GM23338 (cell line): ENCODE measurements around the gene OTUB2. TPM values are rescaled to one million over a fixed set of nuclear protein-coding genes. Genes with fewer than 3 reads are reported as not detected.

Experiments
- ATAC-seq: fragments of 200-7000 bp; cut with Tn5 transposase; 3 replicates; pipeline ENCODE4 v1.9.1; 2020
- DNase-seq: peaks from one replicate; pipeline ENCODE4 v3.0.0-alpha.2; 2015; ENCODE audit warnings: low spot score
- H2AFZ ChIP-seq: fragments of 200-600 bp; sonication (generic); 2 replicates; pipeline ENCODE4 v1.8.0; 2016; ENCODE audit warnings: antibody characterized with exemption, mild to moderate bottlenecking, moderate library complexity
- H3F3A ChIP-seq: fragments of 200-600 bp; sonication (generic); replicated peaks from 2 replicates; pipeline ENCODE4 v1.8.0; 2017; ENCODE audit warnings: antibody characterized with exemption, mixed run types, low read depth
- H3K27ac ChIP-seq: fragments of 200-600 bp; sonication (generic); 2 replicates; pipeline ENCODE4 v1.6.1; 2016; ENCODE audit warnings: low read depth
- H3K27me3 ChIP-seq: fragments of 200-600 bp; sonication (generic); 2 replicates; pipeline ENCODE4 v1.8.0; 2016; ENCODE audit warnings: mild to moderate bottlenecking, mixed run types, moderate library complexity; ENCODE audit not compliant: insufficient read depth
- H3K36me3 ChIP-seq: fragments of 200-600 bp; sonication (generic); 2 replicates; pipeline ENCODE4 v1.8.0; 2016; ENCODE audit warnings: mild to moderate bottlenecking; ENCODE audit not compliant: insufficient read depth
- H3K4me1 ChIP-seq: fragments of 200-600 bp; sonication (generic); 2 replicates; pipeline ENCODE4 v1.8.0; 2016; ENCODE audit warnings: mild to moderate bottlenecking, moderate library complexity; ENCODE audit not compliant: insufficient read depth
- H3K4me2 ChIP-seq: fragments of 200-600 bp; sonication (generic); 2 replicates; pipeline ENCODE4 v1.7.1; 2017; ENCODE audit warnings: mixed run types
- H3K4me3 ChIP-seq: fragments of 200-600 bp; sonication (generic); 2 replicates; pipeline ENCODE4 v1.6.1; 2016; ENCODE audit warnings: mixed run types
- H3K79me2 ChIP-seq: fragments of 200-600 bp; sonication (generic); replicated peaks from 2 replicates; pipeline ENCODE4 v1.8.0; 2017; ENCODE audit warnings: mild to moderate bottlenecking; ENCODE audit not compliant: insufficient read depth
- H3K9me2 ChIP-seq: fragments of 200-600 bp; sonication (generic); 2 replicates; pipeline ENCODE4 v1.8.0; 2017; ENCODE audit not compliant: insufficient read depth
- H4K20me1 ChIP-seq: fragments of 200-600 bp; sonication (generic); replicated peaks from 2 replicates; pipeline ENCODE4 v1.8.0; 2017; ENCODE audit warnings: mild to moderate bottlenecking; ENCODE audit not compliant: insufficient read depth
- H3K27ac Mint-ChIP-seq: 2 replicates; pipeline ENCODE4 v1.8.0; 2020; ENCODE audit warnings: inconsistent platforms, mild to moderate bottlenecking, moderate library complexity, mixed read lengths
- H3K27me3 Mint-ChIP-seq: 3 replicates; pipeline ENCODE4 v1.8.0; 2022; ENCODE audit warnings: low read depth, mild to moderate bottlenecking, moderate library complexity, mixed read lengths, inconsistent platforms; ENCODE audit not compliant: insufficient read depth, poor library complexity
- H3K36me3 Mint-ChIP-seq: 3 replicates; pipeline ENCODE4 v1.8.0; 2021; ENCODE audit warnings: low read depth, mild to moderate bottlenecking, inconsistent platforms, moderate library complexity, mixed read lengths
- H3K4me1 Mint-ChIP-seq: 3 replicates; pipeline ENCODE4 v1.8.0; 2020; ENCODE audit warnings: mild to moderate bottlenecking, inconsistent platforms, mixed read lengths
- H3K4me3 Mint-ChIP-seq: 3 replicates; pipeline ENCODE4 v1.8.0; 2021; ENCODE audit warnings: moderate library complexity, mild to moderate bottlenecking, inconsistent platforms, mixed read lengths
- H3K9me3 Mint-ChIP-seq: 3 replicates; pipeline ENCODE4 v1.8.0; 2020; ENCODE audit warnings: moderate library complexity, mild to moderate bottlenecking, inconsistent platforms, mixed read lengths
- CREB1 ChIP-seq: fragments of 250-450 bp; sonication (Bioruptor Pico); IDR thresholded peaks from 2 replicates; pipeline ENCODE4 v1.5.0; 2020; ENCODE audit warnings: low read depth, mild to moderate bottlenecking, moderate library complexity
- POLR2AphosphoS5 ChIP-seq: IDR thresholded peaks from 2 replicates; pipeline ENCODE4 v1.6.1; 2016; ENCODE audit warnings: antibody characterized with exemption, low read depth
- polyA plus RNA-seq: library from polyadenylated mRNA; unstranded; fragments of >200 nt; fragmentation: Nextera tagmentation; extraction: Ambion mirVana; gene quantifications from 2 replicates; pipeline ENCODE4 v1.2.1, GENCODE V29; 2016
- total RNA-seq: library from RNA; depleted of rRNA; stranded (reverse); fragments of >200 nt; shearing (Covaris generic); gene quantifications from 2 replicates; pipeline ENCODE4 v1.2.3, GENCODE V29; 2014
- TF ChIP-seq, protein P1 (sequence below): IDR thresholded peaks from one replicate; pipeline ENCODE4 v1.6.1; 2018; ENCODE audit warnings: antibody characterized with exemption; ENCODE audit not compliant: unreplicated experiment
- TF ChIP-seq, protein P2 (sequence below), 2 experiments: fragments of 200-600 bp in 1 of 2; sonication (generic) in 1 of 2; conservative IDR thresholded peaks; 2 replicates each; pipeline versions ENCODE4 v1.5.1 to v1.6.1; 2016 to 2017; ENCODE audit warnings: antibody characterized with exemption in 2 of 2, low read depth in 2 of 2, mild to moderate bottlenecking in 2 of 2, moderate library complexity in 1 of 2

OTUB2 gene
- total and polyA plus RNA-seq, 2 experiments from 2014 or later = 2.1 to 4.1 TPM

DNA sequence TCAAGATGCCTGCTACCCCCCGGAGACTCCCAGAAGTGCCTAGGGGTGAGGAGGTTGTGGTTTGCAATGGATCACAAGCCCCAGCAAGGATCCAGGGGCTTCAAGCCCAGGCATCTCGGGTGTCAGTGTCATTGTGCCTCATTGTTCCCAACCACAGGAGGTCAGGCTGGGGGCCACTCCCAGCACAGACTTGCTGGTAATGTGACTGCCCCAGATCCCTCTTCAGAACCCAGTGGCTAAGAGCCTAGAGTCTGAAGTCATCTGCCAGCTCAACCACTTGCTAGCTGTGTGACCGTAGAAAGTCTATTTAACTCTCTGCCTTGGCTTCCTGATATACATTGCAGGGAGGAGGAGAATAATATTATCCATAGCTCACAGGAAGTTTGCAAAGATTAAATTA, 42.1 kb upstream of the OTUB2 start:
- H3K36me3 Mint-ChIP-seq = no peaks in the 10 kb centered on the region
- H3K9me3 Mint-ChIP-seq = no peaks in the 10 kb centered on the region
- DNase-seq (peak; percentile 25), ATAC-seq (peak; percentile 26)
- H3K4me2 ChIP-seq = no peak overlapping the region
- no peaks in the 10 kb centered on the region for H3K9me2 ChIP-seq
- H4K20me1 ChIP-seq = no peaks in the 10 kb centered on the region
- no peak overlapping the region for H3K4me3 ChIP-seq
- H3K4me1 Mint-ChIP-seq = peaks cover 14% of the 10 kb centered on the region
- no peaks in the 10 kb centered on the region for H3K4me1 ChIP-seq
- peaks cover 3% of the 10 kb centered on the region for H3K27me3 Mint-ChIP-seq
- H3K27me3 ChIP-seq = no peaks in the 10 kb centered on the region
- no peaks in the 10 kb centered on the region for H3K36me3 ChIP-seq
- no peak overlapping the region for H3K27ac Mint-ChIP-seq
- no peak overlapping the region for H3K4me3 Mint-ChIP-seq
- no peaks in the 10 kb centered on the region for H3K79me2 ChIP-seq
- no peak for TF ChIP-seq CREB1 (CRISPR knock-in tag)
- TF ChIP-seq, protein P1, sequence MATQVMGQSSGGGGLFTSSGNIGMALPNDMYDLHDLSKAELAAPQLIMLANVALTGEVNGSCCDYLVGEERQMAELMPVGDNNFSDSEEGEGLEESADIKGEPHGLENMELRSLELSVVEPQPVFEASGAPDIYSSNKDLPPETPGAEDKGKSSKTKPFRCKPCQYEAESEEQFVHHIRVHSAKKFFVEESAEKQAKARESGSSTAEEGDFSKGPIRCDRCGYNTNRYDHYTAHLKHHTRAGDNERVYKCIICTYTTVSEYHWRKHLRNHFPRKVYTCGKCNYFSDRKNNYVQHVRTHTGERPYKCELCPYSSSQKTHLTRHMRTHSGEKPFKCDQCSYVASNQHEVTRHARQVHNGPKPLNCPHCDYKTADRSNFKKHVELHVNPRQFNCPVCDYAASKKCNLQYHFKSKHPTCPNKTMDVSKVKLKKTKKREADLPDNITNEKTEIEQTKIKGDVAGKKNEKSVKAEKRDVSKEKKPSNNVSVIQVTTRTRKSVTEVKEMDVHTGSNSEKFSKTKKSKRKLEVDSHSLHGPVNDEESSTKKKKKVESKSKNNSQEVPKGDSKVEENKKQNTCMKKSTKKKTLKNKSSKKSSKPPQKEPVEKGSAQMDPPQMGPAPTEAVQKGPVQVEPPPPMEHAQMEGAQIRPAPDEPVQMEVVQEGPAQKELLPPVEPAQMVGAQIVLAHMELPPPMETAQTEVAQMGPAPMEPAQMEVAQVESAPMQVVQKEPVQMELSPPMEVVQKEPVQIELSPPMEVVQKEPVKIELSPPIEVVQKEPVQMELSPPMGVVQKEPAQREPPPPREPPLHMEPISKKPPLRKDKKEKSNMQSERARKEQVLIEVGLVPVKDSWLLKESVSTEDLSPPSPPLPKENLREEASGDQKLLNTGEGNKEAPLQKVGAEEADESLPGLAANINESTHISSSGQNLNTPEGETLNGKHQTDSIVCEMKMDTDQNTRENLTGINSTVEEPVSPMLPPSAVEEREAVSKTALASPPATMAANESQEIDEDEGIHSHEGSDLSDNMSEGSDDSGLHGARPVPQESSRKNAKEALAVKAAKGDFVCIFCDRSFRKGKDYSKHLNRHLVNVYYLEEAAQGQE = no peak
- H2AFZ ChIP-seq = no peak overlapping the region
- no peak overlapping the region for H3K27ac ChIP-seq
- no peaks in the 10 kb centered on the region for H3F3A ChIP-seq

DNA sequence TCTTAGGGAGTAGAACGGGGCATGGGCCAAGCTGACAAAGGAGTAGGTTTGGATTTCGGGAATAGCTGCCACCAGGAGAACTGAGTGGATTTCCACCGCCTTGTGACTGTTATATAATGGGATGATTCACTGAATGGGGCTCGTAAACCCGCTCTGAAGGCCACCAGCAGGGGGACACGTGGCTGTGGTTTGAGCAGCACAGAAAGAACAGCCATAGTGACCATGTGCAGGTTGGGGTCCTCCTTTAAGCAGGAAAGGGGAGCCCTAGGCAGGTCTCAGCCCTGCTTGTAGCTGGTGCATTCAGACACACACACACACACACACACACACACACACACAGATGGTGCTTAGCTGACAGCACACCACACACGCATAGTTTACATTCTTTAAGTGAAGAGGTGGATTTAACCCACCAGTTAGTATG, 41.1 kb upstream of the OTUB2 start:
- peak; percentile 54 for ATAC-seq
- Mint-ChIP-seq H3K9me3 (no peaks in the 10 kb centered on the region), H3K4me1 (peaks cover 14% of the 10 kb centered on the region), H3K4me3 (no peak overlapping the region), H3K36me3 (no peaks in the 10 kb centered on the region; the same call in 2 of the 3 replicates), H3K27me3 (peaks cover 9% of the 10 kb centered on the region), H3K27ac (no peak overlapping the region)
- Histone ChIP-seq H3K9me2 (no peaks in the 10 kb centered on the region), H3K36me3 (no peaks in the 10 kb centered on the region), H3F3A (no peaks in the 10 kb centered on the region), H4K20me1 (no peaks in the 10 kb centered on the region), H3K4me2 (no peak overlapping the region), H3K27me3 (no peaks in the 10 kb centered on the region), H3K4me1 (no peaks in the 10 kb centered on the region), H3K79me2 (no peaks in the 10 kb centered on the region), H3K4me3 (no peak overlapping the region), H3K27ac (no peak overlapping the region), H2AFZ (peak overlapping the region; percentile 70; the same call in 1 of the 2 replicates)
- peak; percentile 69 for DNase-seq
- no peak for TF ChIP-seq POLR2AphosphoS5
- TF ChIP-seq, protein P2, sequence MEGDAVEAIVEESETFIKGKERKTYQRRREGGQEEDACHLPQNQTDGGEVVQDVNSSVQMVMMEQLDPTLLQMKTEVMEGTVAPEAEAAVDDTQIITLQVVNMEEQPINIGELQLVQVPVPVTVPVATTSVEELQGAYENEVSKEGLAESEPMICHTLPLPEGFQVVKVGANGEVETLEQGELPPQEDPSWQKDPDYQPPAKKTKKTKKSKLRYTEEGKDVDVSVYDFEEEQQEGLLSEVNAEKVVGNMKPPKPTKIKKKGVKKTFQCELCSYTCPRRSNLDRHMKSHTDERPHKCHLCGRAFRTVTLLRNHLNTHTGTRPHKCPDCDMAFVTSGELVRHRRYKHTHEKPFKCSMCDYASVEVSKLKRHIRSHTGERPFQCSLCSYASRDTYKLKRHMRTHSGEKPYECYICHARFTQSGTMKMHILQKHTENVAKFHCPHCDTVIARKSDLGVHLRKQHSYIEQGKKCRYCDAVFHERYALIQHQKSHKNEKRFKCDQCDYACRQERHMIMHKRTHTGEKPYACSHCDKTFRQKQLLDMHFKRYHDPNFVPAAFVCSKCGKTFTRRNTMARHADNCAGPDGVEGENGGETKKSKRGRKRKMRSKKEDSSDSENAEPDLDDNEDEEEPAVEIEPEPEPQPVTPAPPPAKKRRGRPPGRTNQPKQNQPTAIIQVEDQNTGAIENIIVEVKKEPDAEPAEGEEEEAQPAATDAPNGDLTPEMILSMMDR (conservative IDR thresholded peaks at IDR 0.05; ENCODE audit: low read depth in 2 of 2) = peak; percentile 58 to 66

- H3K4me1 Mint-ChIP-seq = peaks cover 14% of the 10 kb centered on the region
- H3K36me3 ChIP-seq = no peaks in the 10 kb centered on the region
- H3K27ac Mint-ChIP-seq = no peak overlapping the region
- no peak overlapping the region for H3K4me3 Mint-ChIP-seq
- H3K27me3 ChIP-seq = no peaks in the 10 kb centered on the region
- no peaks in the 10 kb centered on the region for H3K9me2 ChIP-seq
- no peak overlapping the region for H3K27ac ChIP-seq
- H3K4me1 ChIP-seq = no peaks in the 10 kb centered on the region
- no peak overlapping the region for H3K4me3 ChIP-seq
- H2AFZ ChIP-seq = peak overlapping the region; percentile 83
- H4K20me1 ChIP-seq = no peaks in the 10 kb centered on the region
- DNase-seq (no peak), ATAC-seq (peak; percentile 8; the same call in 1 of the 3 replicates)
- no peaks in the 10 kb centered on the region for H3K79me2 ChIP-seq
- H3F3A ChIP-seq = no peaks in the 10 kb centered on the region
- H3K27me3 Mint-ChIP-seq = peaks cover 9% of the 10 kb centered on the region
- H3K9me3 Mint-ChIP-seq = no peaks in the 10 kb centered on the region
- H3K36me3 Mint-ChIP-seq = no peaks in the 10 kb centered on the region; the same call in 2 of the 3 replicates
- no peak overlapping the region; the same call in 1 of the 2 replicates for H3K4me2 ChIP-seq
- TF ChIP-seq POLR2AphosphoS5 = no peak
Measured at GRCh38 chr14:93986955-93987354, 39.2 kb upstream of the OTUB2 start.
